Stomach (tissue), 4 donors: ENCODE results near the gene TET2.

ENCODE experiments used
- CTCF ChIP-seq, 7 experiments: fragments of 450-650 bp in 4 of 7; fragments of 200-600 bp in 3 of 7; sonication (generic) in 3 of 7; IDR thresholded peaks; one replicate each; pipeline ENCODE4 v1.5.1; 2016 to 2019; ENCODE audit warnings: antibody characterized with exemption in 7 of 7, control low read depth in 2 of 7, mild to moderate bottlenecking in 1 of 7
- EP300 ChIP-seq: sonication (generic); formaldehyde crosslinking; IDR thresholded peaks from one replicate; pipeline ENCODE4 v1.6.1; 2017; ENCODE audit warnings: antibody characterized with exemption
- POLR2AphosphoS5 ChIP-seq, 3 donors: sonication (generic); formaldehyde crosslinking; IDR thresholded peaks; one replicate each; pipeline ENCODE4 v1.6.1; 2016; ENCODE audit warnings: antibody characterized with exemption in 3 of 3

- TF ChIP-seq EP300 = no peak
- TF ChIP-seq CTCF (IDR thresholded peaks at IDR 0.05) = no peak
- TF ChIP-seq POLR2AphosphoS5 (IDR thresholded peaks at IDR 0.05) = no peak
Measured at GRCh38 chr4:105306820-105307219, 160.1 kb downstream of the TET2 start.
